Measurements from ENCODE around the gene DDX1. TPM values are rescaled to one million over a fixed set of nuclear protein-coding genes. Genes with fewer than 3 reads are reported as not detected.

DDX1 gene
- total RNA-seq, 1 experiment from 2014 or later, result 37.5 TPM

GRCh38 chr2:15623481-15623796, 31.8 kb downstream of the DDX1 start:
- H4K20me1 ChIP-seq (ENCODE audit: insufficient read depth, low read depth, low read length), result no peaks in the 10 kb centered on the region
- H3K4me1 ChIP-seq (ENCODE audit: low read length), result no peaks in the 10 kb centered on the region
- H3K9ac ChIP-seq (ENCODE audit: low read length), result no peak overlapping the region
- H3K9me2 ChIP-seq (replicated peaks; ENCODE audit: insufficient read depth, low read length), result no peaks in the 10 kb centered on the region
- H3K27ac ChIP-seq (ENCODE audit: low read length), result no peak overlapping the region
- H3K4me3 ChIP-seq (ENCODE audit: low read length), result no peak overlapping the region
- H3K9me3 ChIP-seq (ENCODE audit: low read length), result no peaks in the 10 kb centered on the region
- no peak for DNase-seq
- H3K4me2 ChIP-seq (ENCODE audit: low read depth, low read length, poor library complexity, severe bottlenecking), result no peak overlapping the region
- H3K79me2 ChIP-seq (ENCODE audit: low read length), result no peaks in the 10 kb centered on the region
- no peak overlapping the region for H2AFZ ChIP-seq (ENCODE audit: low read length)
- H3K36me3 ChIP-seq (ENCODE audit: insufficient read depth, low read length), result peaks cover 30% of the 10 kb centered on the region
- H3K27me3 ChIP-seq (ENCODE audit: low read length), result no peaks in the 10 kb centered on the region

- Histone ChIP-seq H3K27ac (ENCODE audit: low read length) (no peak overlapping the region), H4K20me1 (ENCODE audit: insufficient read depth, low read depth, low read length) (no peaks in the 10 kb centered on the region), H3K9me2 (replicated peaks; ENCODE audit: insufficient read depth, low read length) (no peaks in the 10 kb centered on the region), H3K79me2 (ENCODE audit: low read length) (no peaks in the 10 kb centered on the region), H2AFZ (ENCODE audit: low read length) (no peak overlapping the region), H3K27me3 (ENCODE audit: low read length) (no peaks in the 10 kb centered on the region), H3K4me2 (ENCODE audit: low read depth, low read length, poor library complexity, severe bottlenecking) (no peak overlapping the region), H3K9me3 (ENCODE audit: low read length) (no peaks in the 10 kb centered on the region), H3K9ac (ENCODE audit: low read length) (no peak overlapping the region), H3K4me1 (ENCODE audit: low read length) (no peaks in the 10 kb centered on the region), H3K36me3 (ENCODE audit: insufficient read depth, low read length) (peaks cover 34% of the 10 kb centered on the region), H3K4me3 (ENCODE audit: low read length) (no peak overlapping the region)
- DNase-seq, result no peak
Observed at GRCh38 chr2:15623898-15624541, 32.4 kb downstream of the DDX1 start.

GRCh38 chr2:15624903-15625302, 33.2 kb downstream of the DDX1 start:
- no peaks in the 10 kb centered on the region for H3K9me2 ChIP-seq (replicated peaks; ENCODE audit: insufficient read depth, low read length)
- peaks cover 37% of the 10 kb centered on the region for H3K36me3 ChIP-seq (ENCODE audit: insufficient read depth, low read length)
- no peaks in the 10 kb centered on the region for H3K4me1 ChIP-seq (ENCODE audit: low read length)
- H3K9ac ChIP-seq (ENCODE audit: low read length), result no peak overlapping the region
- H3K4me2 ChIP-seq (ENCODE audit: low read depth, low read length, poor library complexity, severe bottlenecking), result no peak overlapping the region
- H3K9me3 ChIP-seq (ENCODE audit: low read length), result no peaks in the 10 kb centered on the region
- no peak overlapping the region for H3K27ac ChIP-seq (ENCODE audit: low read length)
- no peak for DNase-seq
- H2AFZ ChIP-seq (ENCODE audit: low read length), result no peak overlapping the region
- H3K4me3 ChIP-seq (ENCODE audit: low read length), result no peak overlapping the region
- no peaks in the 10 kb centered on the region for H4K20me1 ChIP-seq (ENCODE audit: insufficient read depth, low read depth, low read length)
- no peaks in the 10 kb centered on the region for H3K79me2 ChIP-seq (ENCODE audit: low read length)
- H3K27me3 ChIP-seq (ENCODE audit: low read length), result no peaks in the 10 kb centered on the region

GRCh38 chr2:15625344-15626036, 33.8 kb downstream of the DDX1 start:
- Histone ChIP-seq H3K4me3 (ENCODE audit: low read length) (no peak overlapping the region), H3K9me2 (replicated peaks; ENCODE audit: insufficient read depth, low read length) (no peaks in the 10 kb centered on the region), H3K4me2 (ENCODE audit: low read depth, low read length, poor library complexity, severe bottlenecking) (no peak overlapping the region), H3K9ac (ENCODE audit: low read length) (no peak overlapping the region), H3K79me2 (ENCODE audit: low read length) (no peaks in the 10 kb centered on the region), H2AFZ (ENCODE audit: low read length) (no peak overlapping the region), H3K4me1 (ENCODE audit: low read length) (no peaks in the 10 kb centered on the region), H3K27me3 (ENCODE audit: low read length) (no peaks in the 10 kb centered on the region), H4K20me1 (ENCODE audit: insufficient read depth, low read depth, low read length) (no peaks in the 10 kb centered on the region), H3K9me3 (ENCODE audit: low read length) (no peaks in the 10 kb centered on the region), H3K27ac (ENCODE audit: low read length) (no peak overlapping the region), H3K36me3 (ENCODE audit: insufficient read depth, low read length) (peaks cover 34% of the 10 kb centered on the region)
- DNase-seq, result no peak

- Histone ChIP-seq H2AFZ (ENCODE audit: low read length) (no peak overlapping the region), H3K4me3 (ENCODE audit: low read length) (no peak overlapping the region), H3K4me1 (ENCODE audit: low read length) (no peaks in the 10 kb centered on the region), H3K36me3 (ENCODE audit: insufficient read depth, low read length) (peaks cover 32% of the 10 kb centered on the region), H3K27ac (ENCODE audit: low read length) (no peak overlapping the region), H3K9me2 (replicated peaks; ENCODE audit: insufficient read depth, low read length) (no peaks in the 10 kb centered on the region), H3K79me2 (ENCODE audit: low read length) (no peaks in the 10 kb centered on the region), H3K9ac (ENCODE audit: low read length) (no peak overlapping the region), H4K20me1 (ENCODE audit: insufficient read depth, low read depth, low read length) (no peaks in the 10 kb centered on the region), H3K4me2 (ENCODE audit: low read depth, low read length, poor library complexity, severe bottlenecking) (no peak overlapping the region), H3K27me3 (ENCODE audit: low read length) (no peaks in the 10 kb centered on the region), H3K9me3 (ENCODE audit: low read length) (no peaks in the 10 kb centered on the region)
- no peak for DNase-seq
Observed at GRCh38 chr2:15626126-15626525, 34.5 kb downstream of the DDX1 start.

GRCh38 chr2:15626967-15627366, 35.3 kb downstream of the DDX1 start:
- no peak overlapping the region for H3K9ac ChIP-seq (ENCODE audit: low read length)
- H3K36me3 ChIP-seq (ENCODE audit: insufficient read depth, low read length), result peaks cover 36% of the 10 kb centered on the region
- H3K27me3 ChIP-seq (ENCODE audit: low read length), result no peaks in the 10 kb centered on the region
- H4K20me1 ChIP-seq (ENCODE audit: insufficient read depth, low read depth, low read length), result no peaks in the 10 kb centered on the region
- H3K9me2 ChIP-seq (replicated peaks; ENCODE audit: insufficient read depth, low read length), result no peaks in the 10 kb centered on the region
- no peak for DNase-seq
- no peaks in the 10 kb centered on the region for H3K4me1 ChIP-seq (ENCODE audit: low read length)
- no peak overlapping the region for H3K27ac ChIP-seq (ENCODE audit: low read length)
- H3K9me3 ChIP-seq (ENCODE audit: low read length), result no peaks in the 10 kb centered on the region
- H2AFZ ChIP-seq (ENCODE audit: low read length), result no peak overlapping the region
- no peak overlapping the region for H3K4me2 ChIP-seq (ENCODE audit: low read depth, low read length, poor library complexity, severe bottlenecking)
- H3K79me2 ChIP-seq (ENCODE audit: low read length), result no peaks in the 10 kb centered on the region
- no peak overlapping the region for H3K4me3 ChIP-seq (ENCODE audit: low read length)

- Histone ChIP-seq H3K79me2 (ENCODE audit: low read length) (no peaks in the 10 kb centered on the region), H3K27me3 (ENCODE audit: low read length) (no peaks in the 10 kb centered on the region), H3K4me1 (ENCODE audit: low read length) (no peaks in the 10 kb centered on the region), H4K20me1 (ENCODE audit: insufficient read depth, low read depth, low read length) (no peaks in the 10 kb centered on the region), H3K27ac (ENCODE audit: low read length) (no peak overlapping the region), H2AFZ (ENCODE audit: low read length) (no peak overlapping the region), H3K4me2 (ENCODE audit: low read depth, low read length, poor library complexity, severe bottlenecking) (no peak overlapping the region), H3K9ac (ENCODE audit: low read length) (no peak overlapping the region), H3K9me3 (ENCODE audit: low read length) (no peaks in the 10 kb centered on the region), H3K4me3 (ENCODE audit: low read length) (no peak overlapping the region), H3K36me3 (ENCODE audit: insufficient read depth, low read length) (peaks cover 36% of the 10 kb centered on the region; the same call in 1 of the 2 replicates), H3K9me2 (replicated peaks; ENCODE audit: insufficient read depth, low read length) (no peaks in the 10 kb centered on the region)
- no peak for DNase-seq
Observed at GRCh38 chr2:15627817-15628684, 36.4 kb downstream of the DDX1 start.

Data from Karpas-422 (cell line).